Limb (tissue), 2 donors: Measurements from ENCODE around the gene HDAC11.
"Not testable (repeated sequence)": the region's sequence is repeated elsewhere in the genome, so short reads cannot be mapped to it uniquely, and the experiment has no call there.

Source experiments
- DNase-seq, 2 donors: peaks; one replicate each; pipeline ENCODE4 v3.0.0-alpha.2; 2016; ENCODE audit errors: extremely low spot score in 2 of 2

Gene HDAC11

DNA sequence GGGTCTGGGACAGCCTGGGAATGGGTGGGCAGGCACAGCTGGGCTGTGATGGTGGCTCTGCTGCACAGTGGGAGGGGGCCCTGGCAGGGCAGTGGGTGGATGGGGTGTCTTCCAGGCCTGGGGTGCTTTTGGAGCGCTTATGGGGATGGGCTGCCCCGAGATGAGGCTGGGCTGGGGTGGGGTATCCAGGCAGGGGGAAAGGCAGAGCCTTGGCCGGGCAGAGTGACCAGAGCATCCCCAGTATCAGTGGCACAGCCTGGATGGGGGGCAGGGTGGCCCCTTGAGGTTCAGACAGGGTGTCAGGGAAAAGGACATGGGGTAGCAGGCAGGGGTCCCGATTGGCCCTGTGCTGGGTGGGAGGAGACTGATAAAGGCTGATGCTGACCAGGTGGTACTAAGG is 26.6 kb downstream of the HDAC11 start:
- DNase-seq = no peak

DNA sequence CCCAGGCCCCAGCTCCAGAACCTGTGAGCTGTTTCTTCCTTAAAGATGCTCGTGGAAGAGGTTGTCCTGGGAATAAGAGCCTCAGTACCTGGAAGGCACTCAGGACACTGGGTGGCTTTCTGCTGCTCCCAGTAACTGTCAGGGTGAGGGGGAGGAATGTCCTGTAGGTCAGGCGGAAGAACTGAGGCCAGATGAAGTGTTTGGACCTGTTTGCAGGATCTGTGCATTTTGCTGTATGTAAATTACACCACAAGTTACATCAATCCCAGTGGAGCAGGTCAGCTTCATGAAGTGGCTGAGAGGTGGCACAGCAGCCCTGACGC is 27.1 kb downstream of the HDAC11 start:
- DNase-seq = no peak

- DNase-seq = no peak
These were observed 27.6 kb downstream of the HDAC11 start for GRCh38 chr3:13507570-13508339.

DNA sequence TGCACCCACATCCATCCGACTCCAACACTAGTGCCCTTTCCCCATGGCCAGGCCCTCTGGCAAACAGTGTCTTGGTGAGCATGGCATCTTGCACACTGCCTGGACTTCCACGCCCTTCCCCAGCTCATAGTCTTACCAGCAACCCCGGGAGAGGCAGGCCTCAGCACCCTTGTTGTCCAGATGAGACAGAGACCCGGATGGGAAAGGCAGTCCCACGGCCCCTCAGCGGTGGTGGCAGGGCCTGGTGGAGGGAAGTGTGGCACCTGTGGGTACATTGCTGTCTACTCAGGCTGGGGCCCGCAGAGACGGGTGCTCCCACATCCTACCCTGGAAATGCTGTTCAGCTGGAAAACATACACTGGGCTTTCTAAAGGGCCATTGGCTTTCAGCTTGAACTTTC is 28.4 kb downstream of the HDAC11 start:
- DNase-seq = no peak

GRCh38 chr3:13509059-13509815 is 29.1 kb downstream of the HDAC11 start:
- no peak for DNase-seq

GRCh38 chr3:13509816-13510192 is 29.7 kb downstream of the HDAC11 start:
- DNase-seq = no peak

DNA sequence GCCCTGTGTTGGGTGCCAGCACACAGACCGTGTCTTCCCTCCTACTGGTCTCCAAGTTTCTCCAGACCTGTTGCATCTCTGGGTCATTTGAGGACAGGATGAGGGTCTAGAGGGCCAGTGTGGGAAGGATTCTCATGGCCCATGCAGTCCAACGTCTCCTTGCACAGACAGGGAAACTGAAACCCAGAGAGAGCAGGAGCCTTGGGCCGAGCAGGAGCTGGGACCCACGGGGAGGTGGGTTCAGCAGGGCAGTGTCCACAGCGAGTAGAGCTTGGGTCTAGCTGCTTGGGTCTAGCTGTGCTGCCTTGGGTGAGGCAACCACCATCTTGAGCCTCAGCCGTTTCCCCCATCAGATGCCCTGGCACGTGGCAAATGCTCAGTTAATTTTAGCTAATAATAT is 32.3 kb downstream of the HDAC11 start:
- DNase-seq = no peak

- peak; percentile 66 to 68 for DNase-seq
These were observed 33.2 kb downstream of the HDAC11 start for GRCh38 chr3:13513051-13513912.

DNA sequence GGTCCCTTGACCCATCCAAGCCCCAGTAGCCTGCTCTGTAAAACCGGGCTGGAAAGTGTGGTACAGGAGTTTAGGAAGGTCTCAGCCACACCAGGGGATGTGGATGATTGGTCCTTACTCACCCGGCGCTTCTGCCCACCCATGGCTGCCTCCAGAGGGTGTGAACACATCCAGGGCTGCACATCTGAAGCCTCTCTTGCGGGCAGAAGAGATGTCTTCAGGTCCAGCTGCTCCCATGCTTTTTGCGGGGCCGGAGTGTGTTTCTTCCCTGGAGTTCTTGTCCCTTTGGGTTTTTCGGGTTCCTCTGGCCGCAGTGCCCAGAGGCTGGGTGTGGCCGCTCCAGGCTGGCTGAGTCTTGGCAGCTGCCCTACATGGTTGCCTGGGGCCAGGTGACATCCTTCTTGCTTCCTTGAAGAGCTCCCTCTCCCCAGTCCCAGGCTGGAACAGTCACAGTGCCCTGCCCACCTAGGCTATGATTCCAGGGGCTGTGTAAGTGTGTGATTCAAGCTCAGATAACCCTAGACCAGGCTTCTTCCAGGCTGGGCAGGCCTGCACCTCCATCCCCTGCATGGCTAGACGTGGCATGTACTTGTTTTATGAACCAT is 33.9 kb downstream of the HDAC11 start:
- no peak for DNase-seq

DNA sequence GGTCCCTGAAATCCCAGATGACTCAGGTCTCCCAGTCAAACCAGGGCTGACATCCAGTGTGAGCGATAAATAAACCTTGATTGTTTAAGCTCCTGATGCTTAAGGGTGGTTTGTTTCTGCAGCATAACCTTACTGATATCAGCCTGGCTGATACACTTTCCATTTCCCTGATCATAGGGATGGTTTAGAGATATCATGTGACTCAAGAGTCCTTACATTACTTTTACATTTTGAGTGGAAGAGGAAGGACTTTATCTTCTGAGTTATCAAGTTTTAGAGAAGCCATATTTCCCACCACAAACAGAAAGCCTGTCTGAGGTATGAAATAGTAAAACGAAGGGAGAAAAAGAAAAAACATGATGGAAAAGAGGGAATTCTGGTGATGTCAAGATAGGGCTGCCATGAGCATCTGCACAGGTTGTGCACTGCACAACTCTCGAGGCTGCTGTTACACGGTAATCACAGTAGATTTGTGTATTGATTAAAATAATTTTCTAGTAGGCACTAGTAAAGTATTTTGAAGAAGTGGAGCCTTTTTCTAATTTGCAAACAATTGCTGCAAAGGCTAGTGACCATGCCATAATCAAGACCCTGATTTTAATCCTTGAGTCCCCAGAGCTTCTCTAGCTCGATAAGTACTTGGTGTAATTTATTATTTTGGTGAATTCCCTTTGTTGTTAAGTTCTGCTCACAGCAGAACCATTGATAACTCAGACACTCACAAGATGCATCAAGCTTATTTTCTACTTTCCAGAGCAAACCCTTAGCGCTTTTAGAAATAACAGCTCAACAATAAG is 34.7 kb downstream of the HDAC11 start:
- no peak for DNase-seq

DNA sequence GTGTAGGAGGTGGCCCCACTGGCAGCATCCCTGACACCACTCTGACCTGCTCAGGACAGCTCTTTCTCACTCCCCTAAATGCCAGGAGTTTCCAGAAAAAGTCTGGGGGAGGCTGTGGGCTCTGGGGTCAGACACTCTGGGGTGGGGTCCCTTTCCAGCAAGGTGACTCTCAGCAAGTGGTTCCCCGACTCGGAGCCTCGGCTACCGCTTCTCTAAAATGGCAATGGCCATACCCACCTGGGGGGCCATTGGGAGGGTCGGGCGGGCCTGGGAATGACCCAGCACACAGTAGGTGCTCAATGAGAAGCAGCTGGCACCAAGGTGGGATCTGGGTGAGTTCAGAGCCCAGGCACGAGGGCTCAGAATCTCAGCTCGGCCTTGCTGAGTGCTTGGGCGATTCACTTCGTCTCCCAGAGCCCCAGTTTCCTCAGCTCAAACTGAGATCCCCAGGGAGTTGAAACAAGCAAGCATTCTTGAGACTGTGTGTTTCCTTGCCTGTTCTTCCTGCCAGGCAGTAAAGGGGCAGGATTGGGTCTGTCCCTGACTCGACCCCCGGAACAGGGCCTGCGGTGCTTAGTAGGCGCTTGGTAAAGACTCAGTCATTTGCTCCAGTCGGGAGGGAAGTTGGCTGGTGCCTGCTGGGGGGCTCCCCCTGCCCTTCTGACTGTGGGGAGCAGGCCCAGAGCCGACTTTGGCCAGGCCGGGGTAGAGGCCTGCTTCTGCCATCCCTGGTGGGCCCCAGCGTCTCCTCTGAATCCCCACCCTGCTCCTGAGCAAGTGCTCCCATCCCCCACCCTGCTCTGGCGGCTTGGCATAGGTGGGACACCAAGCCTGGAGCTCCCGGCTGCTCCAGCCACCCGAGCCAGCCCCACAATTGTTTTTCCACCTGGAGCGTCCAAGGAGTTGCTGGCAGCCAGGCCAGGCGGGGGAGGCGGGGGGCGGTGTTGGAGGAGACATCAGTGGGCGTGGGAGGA is 36.0 kb downstream of the HDAC11 start:
- peak in 1 of 2 donors; percentile 65 for DNase-seq

DNA sequence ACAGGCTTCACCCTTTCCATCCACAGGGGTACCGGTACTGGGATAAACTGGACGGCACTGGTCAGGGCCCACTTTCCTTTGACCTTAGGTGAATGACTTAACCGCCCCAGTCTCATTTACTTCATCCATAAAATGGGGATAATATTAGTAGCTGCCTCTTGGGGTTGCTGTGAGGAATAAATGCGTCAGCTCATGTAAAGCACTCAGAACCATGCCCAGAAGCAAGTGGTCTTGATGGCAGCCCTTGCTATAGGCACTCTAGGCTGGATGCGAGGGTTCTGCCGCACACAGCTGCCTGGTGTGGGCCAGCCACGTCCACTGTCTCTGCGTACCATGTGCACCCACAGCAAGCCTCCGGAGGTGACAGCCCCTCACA is 36.6 kb downstream of the HDAC11 start:
- no peak for DNase-seq

- DNase-seq = no peak
These were observed 37.3 kb downstream of the HDAC11 start for GRCh38 chr3:13517253-13517977.

GRCh38 chr3:13518516-13518953 is 38.4 kb downstream of the HDAC11 start:
- peak; percentile 55 to 69 for DNase-seq

- DNase-seq = no peak
These were observed 39.1 kb downstream of the HDAC11 start for GRCh38 chr3:13519006-13519791.

- no peak for DNase-seq
These were observed 40.3 kb downstream of the HDAC11 start for GRCh38 chr3:13520326-13520880.

DNA sequence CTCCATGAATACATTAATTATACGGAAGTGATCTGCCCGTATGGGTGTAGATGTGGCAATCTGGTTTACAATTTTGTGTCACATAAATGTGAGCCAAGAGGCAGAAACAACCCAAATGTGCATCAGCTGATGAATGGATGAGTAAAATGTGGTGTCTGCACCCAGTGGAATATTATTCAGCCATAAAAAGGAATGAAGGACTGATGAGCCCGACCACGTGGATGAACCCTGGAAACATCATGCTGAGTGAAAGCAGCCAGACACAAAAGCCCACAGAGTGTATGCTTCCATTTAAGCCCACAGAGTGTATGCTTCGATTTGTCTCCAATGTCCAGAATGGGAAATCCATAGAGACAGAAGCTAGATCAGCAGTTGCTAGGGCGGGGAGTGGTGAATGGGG is 41.2 kb downstream of the HDAC11 start:
- DNase-seq = no peak

DNA sequence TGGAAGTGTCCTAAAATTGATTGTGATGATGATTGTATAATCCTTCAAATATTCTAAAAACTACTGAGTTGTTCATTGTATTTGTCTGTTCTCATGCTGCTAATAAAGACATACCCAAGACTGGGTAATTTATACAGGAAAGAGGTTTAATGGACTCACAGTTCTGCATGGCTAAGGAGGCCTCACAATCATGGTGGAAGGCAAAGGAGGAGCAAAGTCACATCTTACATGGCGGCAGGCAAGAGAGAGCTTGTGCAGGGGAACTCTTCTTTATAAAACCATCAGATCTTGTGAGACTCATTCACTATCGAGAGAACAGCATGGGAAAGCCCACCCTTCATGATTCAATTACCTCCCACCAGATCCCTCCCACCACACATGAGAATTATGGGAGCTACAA is 41.6 kb downstream of the HDAC11 start:
- not testable (repeated sequence) for DNase-seq
